Measurements from ENCODE around the gene FOXN4. TPM values are rescaled to one million over a fixed set of nuclear protein-coding genes. Genes with fewer than 3 reads are reported as not detected.

FOXN4 gene
- total RNA-seq, 4 donors from 2014 or later: not detected

DNA sequence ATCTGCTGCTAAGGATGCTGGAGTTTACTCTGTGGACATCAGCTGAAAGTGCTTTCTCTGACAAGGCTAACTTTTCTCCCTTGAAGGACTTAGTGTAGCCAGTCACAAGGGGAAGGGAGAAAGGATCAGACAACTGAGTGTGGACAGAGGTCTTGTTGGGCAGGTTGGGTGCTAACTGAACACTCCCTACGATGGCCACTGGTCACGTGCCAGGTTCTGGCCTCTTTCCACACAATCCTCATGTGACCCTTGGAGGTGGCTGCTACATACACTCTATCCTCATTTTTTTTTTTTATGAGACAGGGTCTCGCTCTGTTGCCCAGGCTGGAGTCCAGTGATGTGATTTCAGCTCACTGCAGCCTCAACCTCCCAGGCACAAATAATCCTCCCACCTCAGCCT is 39.7 kb downstream of the FOXN4 start:
- Histone ChIP-seq H3K27ac (replicated peaks in 1 of 4) (no peak overlapping the region), H3K9me3 (no peaks in the 10 kb centered on the region), H3K36me3 (peaks cover 26 to 49% (median 45%) of the 10 kb centered on the region in 4 donors), H3K4me3 (no peak overlapping the region), H3K4me1 (peaks cover 0 to 19% (median 12%) of the 10 kb centered on the region in 4 donors), H3K27me3 (no peaks in the 10 kb centered on the region)
- intact Hi-C loops (cut with DNase I): no loop called here
- TF ChIP-seq POLR2A (IDR thresholded peaks at IDR 0.05; ENCODE audit: low read depth): no peak
- TF ChIP-seq, protein P1, sequence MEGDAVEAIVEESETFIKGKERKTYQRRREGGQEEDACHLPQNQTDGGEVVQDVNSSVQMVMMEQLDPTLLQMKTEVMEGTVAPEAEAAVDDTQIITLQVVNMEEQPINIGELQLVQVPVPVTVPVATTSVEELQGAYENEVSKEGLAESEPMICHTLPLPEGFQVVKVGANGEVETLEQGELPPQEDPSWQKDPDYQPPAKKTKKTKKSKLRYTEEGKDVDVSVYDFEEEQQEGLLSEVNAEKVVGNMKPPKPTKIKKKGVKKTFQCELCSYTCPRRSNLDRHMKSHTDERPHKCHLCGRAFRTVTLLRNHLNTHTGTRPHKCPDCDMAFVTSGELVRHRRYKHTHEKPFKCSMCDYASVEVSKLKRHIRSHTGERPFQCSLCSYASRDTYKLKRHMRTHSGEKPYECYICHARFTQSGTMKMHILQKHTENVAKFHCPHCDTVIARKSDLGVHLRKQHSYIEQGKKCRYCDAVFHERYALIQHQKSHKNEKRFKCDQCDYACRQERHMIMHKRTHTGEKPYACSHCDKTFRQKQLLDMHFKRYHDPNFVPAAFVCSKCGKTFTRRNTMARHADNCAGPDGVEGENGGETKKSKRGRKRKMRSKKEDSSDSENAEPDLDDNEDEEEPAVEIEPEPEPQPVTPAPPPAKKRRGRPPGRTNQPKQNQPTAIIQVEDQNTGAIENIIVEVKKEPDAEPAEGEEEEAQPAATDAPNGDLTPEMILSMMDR (IDR thresholded peaks at IDR 0.05): no peak
- no peak for TF ChIP-seq EP300 (IDR thresholded peaks at IDR 0.05)
- TF ChIP-seq POLR2AphosphoS5 (IDR thresholded peaks at IDR 0.05): no peak
- DNase-seq (ENCODE audit: extremely low spot score): no peak
- 51% methylated on average over 3 of the region's 3 CpGs for WGBS

DNA sequence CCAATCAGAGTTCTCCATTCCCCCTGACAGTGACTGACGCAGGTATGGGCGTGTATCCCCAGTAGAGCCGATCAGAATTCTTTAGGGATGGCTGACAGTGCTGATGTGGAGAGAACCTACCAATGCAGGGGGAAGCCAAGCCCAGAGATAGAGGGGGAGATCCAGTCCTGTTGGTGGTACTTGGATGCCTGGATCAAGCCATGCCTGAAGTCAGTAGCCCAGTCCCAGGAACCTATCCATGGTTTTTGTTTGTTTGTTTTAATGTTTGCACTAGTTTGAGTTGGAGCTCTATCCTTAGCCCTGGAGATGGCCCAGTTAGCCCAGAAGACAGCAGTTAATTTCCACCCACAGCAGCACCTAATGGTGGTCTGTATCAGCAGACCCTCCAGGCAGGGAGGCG is 40.2 kb downstream of the FOXN4 start:
- 89% methylated on average over 4 of the region's 4 CpGs for WGBS
- DNase-seq (ENCODE audit: extremely low spot score): no peak
- Histone ChIP-seq H3K4me1 (peaks cover 0 to 25% (median 15%) of the 10 kb centered on the region in 4 donors), H3K9me3 (no peaks in the 10 kb centered on the region), H3K27ac (replicated peaks in 1 of 4) (no peak overlapping the region), H3K4me3 (no peak overlapping the region), H3K27me3 (no peaks in the 10 kb centered on the region), H3K36me3 (peaks cover 31 to 54% (median 50%) of the 10 kb centered on the region in 4 donors)
- TF ChIP-seq, protein P1 (IDR thresholded peaks at IDR 0.05): no peak
- TF ChIP-seq EP300 (IDR thresholded peaks at IDR 0.05): no peak
- no peak for TF ChIP-seq POLR2AphosphoS5 (IDR thresholded peaks at IDR 0.05)
- no peak for TF ChIP-seq POLR2A (IDR thresholded peaks at IDR 0.05; ENCODE audit: low read depth)
- intact Hi-C loops (cut with DNase I): no loop called here

DNA sequence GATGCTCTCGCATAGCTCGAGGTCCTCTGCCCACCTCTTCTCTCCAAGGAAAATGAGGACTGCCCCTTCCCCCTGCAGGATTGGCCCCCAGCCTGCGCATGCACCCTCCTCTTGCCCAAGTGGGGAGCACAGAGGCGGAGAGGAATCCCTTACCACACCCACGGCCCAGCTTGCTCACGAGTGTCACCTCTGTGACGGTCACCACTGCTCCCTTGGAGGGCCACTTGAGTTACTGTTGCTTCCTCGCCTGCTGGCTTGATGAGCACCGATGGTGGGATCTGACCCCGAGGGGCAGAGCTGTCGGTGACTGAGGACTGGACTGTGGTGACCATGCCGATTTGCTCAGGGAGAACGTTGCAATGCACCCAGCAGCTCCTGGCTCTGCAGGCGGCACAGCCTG is 41.7 kb downstream of the FOXN4 start:
- Histone ChIP-seq H3K4me1 (peaks cover 0 to 25% (median 15%) of the 10 kb centered on the region in 4 donors), H3K36me3 (peaks cover 44 to 70% (median 64%) of the 10 kb centered on the region in 4 donors), H3K4me3 (no peak overlapping the region), H3K9me3 (peaks cover 0 to 8% (median 0%) of the 10 kb centered on the region in 4 donors), H3K27me3 (no peaks in the 10 kb centered on the region), H3K27ac (replicated peaks in 1 of 4) (no peak overlapping the region)
- DNase-seq (ENCODE audit: extremely low spot score): no peak
- TF ChIP-seq EP300 (IDR thresholded peaks at IDR 0.05) (no peak), POLR2AphosphoS5 (IDR thresholded peaks at IDR 0.05) (no peak), POLR2A (IDR thresholded peaks at IDR 0.05; ENCODE audit: low read depth) (no peak)
- TF ChIP-seq, protein P1 (IDR thresholded peaks at IDR 0.05): no peak
- WGBS: 96% methylated on average over 4 of the region's 14 CpGs
- intact Hi-C loops (cut with DNase I): no loop called here

DNA sequence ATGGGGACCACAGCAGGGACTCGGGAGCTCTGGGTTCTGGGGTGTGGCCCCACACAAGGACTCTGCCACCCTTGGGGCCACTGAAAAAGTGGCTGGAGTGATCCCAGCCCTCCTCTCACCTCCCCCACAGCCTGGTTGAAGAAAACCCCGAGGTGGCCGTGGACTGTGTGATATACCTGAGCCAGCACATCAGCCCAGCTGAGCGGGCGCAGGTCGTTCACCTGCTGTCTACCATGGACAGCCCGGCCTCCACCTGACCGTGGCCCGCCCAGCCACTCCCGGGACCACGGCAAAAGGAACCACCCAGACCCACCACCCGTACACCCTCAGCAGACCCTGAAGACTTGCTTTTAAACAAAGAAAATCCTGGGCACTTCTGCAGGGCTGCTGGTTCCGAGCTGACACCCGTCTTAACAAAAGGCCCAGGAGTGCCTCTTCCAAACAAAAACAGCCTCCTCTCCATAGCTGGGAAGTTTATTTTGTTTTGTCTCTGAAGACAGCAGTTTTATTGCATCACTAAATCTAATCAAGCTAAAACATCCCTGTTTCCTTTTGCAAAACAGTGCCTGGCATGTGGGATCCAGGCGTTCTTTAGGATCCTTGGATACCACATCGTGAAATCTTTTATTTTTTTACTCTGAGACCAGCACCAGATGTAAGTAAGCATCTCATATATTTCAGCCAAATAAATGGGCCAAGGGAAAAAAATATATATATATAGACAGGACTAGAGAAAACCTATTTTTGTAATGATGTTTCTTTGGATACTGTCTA is 42.8 kb downstream of the FOXN4 start:
- intact Hi-C loops (cut with DNase I): no loop called here
- no peak overlapping the region for H3K4me3 ChIP-seq
- no peaks in the 10 kb centered on the region for H3K27me3 ChIP-seq
- DNase-seq (ENCODE audit: extremely low spot score): no peak
- H3K9me3 ChIP-seq: peaks cover 0 to 8% (median 0%) of the 10 kb centered on the region in 4 donors
- peak overlapping the region in 2 of 4 donors; percentile 48 to 68 for H3K27ac ChIP-seq (replicated peaks in 1 of 4)
- peaks cover 55 to 78% (median 73%) of the 10 kb centered on the region in 4 donors for H3K36me3 ChIP-seq
- 84% methylated on average over 15 of the region's 16 CpGs for WGBS
- TF ChIP-seq POLR2AphosphoS5 (IDR thresholded peaks at IDR 0.05): no peak
- no peak for TF ChIP-seq POLR2A (IDR thresholded peaks at IDR 0.05; ENCODE audit: low read depth)
- H3K4me1 ChIP-seq: peaks cover 0 to 25% (median 15%) of the 10 kb centered on the region in 4 donors

DNA sequence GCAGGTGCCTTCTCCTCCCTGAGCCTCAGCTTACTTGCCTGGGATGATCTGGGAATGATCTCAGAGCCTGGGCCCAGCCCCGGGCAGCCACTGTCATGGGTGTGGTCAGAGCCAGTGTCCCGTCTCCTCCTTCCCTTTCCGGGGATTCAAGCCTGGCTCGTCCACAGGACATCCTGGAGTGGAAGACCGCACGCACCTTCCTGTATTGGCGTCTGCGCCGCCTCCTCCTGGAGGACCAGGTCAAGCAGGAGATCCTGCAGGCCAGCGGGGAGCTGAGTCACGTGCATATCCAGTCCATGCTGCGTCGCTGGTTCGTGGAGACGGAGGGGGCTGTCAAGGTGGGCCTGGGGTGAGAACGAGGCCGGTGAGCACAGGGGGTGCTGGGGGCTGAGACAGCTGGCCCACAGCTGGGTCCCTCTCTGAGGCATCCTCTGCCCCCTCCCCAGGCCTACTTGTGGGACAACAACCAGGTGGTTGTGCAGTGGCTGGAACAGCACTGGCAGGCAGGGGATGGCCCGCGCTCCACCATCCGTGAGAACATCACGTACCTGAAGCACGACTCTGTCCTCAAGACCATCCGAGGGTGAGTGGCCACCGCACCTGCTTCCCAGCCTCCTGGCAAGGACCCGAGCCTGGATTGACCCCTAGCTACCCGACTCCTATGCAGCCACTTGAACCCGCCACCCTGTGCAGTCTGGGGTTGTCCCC is 44.0 kb downstream of the FOXN4 start:
- H3K27me3 ChIP-seq: no peaks in the 10 kb centered on the region
- H3K27ac ChIP-seq (replicated peaks in 1 of 4): peak overlapping the region; percentile 31 to 68 (median 44)
- no peak for TF ChIP-seq POLR2A (IDR thresholded peaks at IDR 0.05; ENCODE audit: low read depth)
- TF ChIP-seq, protein P1 (IDR thresholded peaks at IDR 0.05): no peak
- TF ChIP-seq POLR2AphosphoS5 (IDR thresholded peaks at IDR 0.05): no peak
- TF ChIP-seq EP300 (IDR thresholded peaks at IDR 0.05): no peak
- no peak overlapping the region for H3K4me3 ChIP-seq
- intact Hi-C loops (cut with DNase I): loop anchor here (1.0 kb wide), 1 partner anchor 120 kb away; no protein-coding TSS in a partner anchor
- no peak for DNase-seq (ENCODE audit: extremely low spot score)
- peaks cover 67 to 88% (median 83%) of the 10 kb centered on the region in 4 donors for H3K36me3 ChIP-seq
- H3K4me1 ChIP-seq: peaks cover 0 to 25% (median 15%) of the 10 kb centered on the region in 4 donors
- 81% methylated on average over 23 of the region's 27 CpGs for WGBS
- H3K9me3 ChIP-seq: peaks cover 0 to 8% (median 0%) of the 10 kb centered on the region in 4 donors

Data from esophagus muscularis mucosa (tissue), 4 donors.